Chondrocyte (in vitro differentiated cells): Measurements from ENCODE around the gene CTBP1. TPM values are rescaled to one million over a fixed set of nuclear protein-coding genes. Genes with fewer than 3 reads are reported as not detected.

Experiments
- DNase-seq: peaks from one replicate; pipeline ENCODE4 v3.0.0; 2021; ENCODE audit warnings: mixed read lengths, low spot score
- H3K27ac Mint-ChIP-seq: one replicate; pipeline ENCODE4 v1.8.0; 2021; ENCODE audit warnings: mild to moderate bottlenecking, moderate library complexity, mixed read lengths; ENCODE audit not compliant: unreplicated experiment
- H3K27me3 Mint-ChIP-seq: 2 replicates; pipeline ENCODE4 v1.8.0; 2021; ENCODE audit warnings: low read depth, mixed read lengths
- H3K36me3 Mint-ChIP-seq: 2 replicates; pipeline ENCODE4 v1.8.0; 2021; ENCODE audit warnings: low read depth, mixed read lengths
- H3K4me1 Mint-ChIP-seq: 2 replicates; pipeline ENCODE4 v1.8.0; 2021; ENCODE audit warnings: low read depth, mild to moderate bottlenecking, mixed read lengths
- H3K4me3 Mint-ChIP-seq: one replicate; pipeline ENCODE4 v1.8.0; 2021; ENCODE audit warnings: mild to moderate bottlenecking, moderate library complexity, mixed read lengths; ENCODE audit not compliant: unreplicated experiment
- H3K9me3 Mint-ChIP-seq: 2 replicates; pipeline ENCODE4 v1.8.0; 2021; ENCODE audit warnings: low read depth, mixed read lengths
- CTCF ChIP-seq: fragments of 200-600 bp; sonication (generic); IDR thresholded peaks from 2 replicates; pipeline ENCODE4 v1.5.0; 2021; ENCODE audit warnings: antibody characterized with exemption, mild to moderate bottlenecking, moderate library complexity
- total RNA-seq: library from RNA; stranded (reverse); gene quantifications from 3 replicates; pipeline ENCODE4 v1.2.1, GENCODE V29; 2021

The CTBP1 gene
- total RNA-seq, 1 donor from 2014 or later = 151 TPM

- no peak for DNase-seq
- H3K27ac Mint-ChIP-seq = peak overlapping the region; percentile 51
- H3K36me3 Mint-ChIP-seq = peaks cover 11% of the 10 kb centered on the region
- TF ChIP-seq CTCF = peak; percentile 44
- H3K4me1 Mint-ChIP-seq = peaks cover 36% of the 10 kb centered on the region
- peaks cover 5% of the 10 kb centered on the region for H3K27me3 Mint-ChIP-seq
- peak overlapping the region; percentile 67 for H3K4me3 Mint-ChIP-seq
- no peaks in the 10 kb centered on the region for H3K9me3 Mint-ChIP-seq
Observed at GRCh38 chr4:1171311-1172227, 77.4 kb downstream of the CTBP1 start.

- no peak for TF ChIP-seq CTCF
- peak; percentile 95 for DNase-seq
- Mint-ChIP-seq H3K4me3 (peak overlapping the region; percentile 67), H3K4me1 (peaks cover 37% of the 10 kb centered on the region), H3K36me3 (peaks cover 9% of the 10 kb centered on the region), H3K9me3 (no peaks in the 10 kb centered on the region), H3K27ac (no peak overlapping the region), H3K27me3 (peaks cover 5% of the 10 kb centered on the region)
Observed at GRCh38 chr4:1170976-1171310, 78.0 kb downstream of the CTBP1 start.

- DNase-seq = no peak
- no peak overlapping the region for H3K27ac Mint-ChIP-seq
- H3K4me1 Mint-ChIP-seq = peaks cover 37% of the 10 kb centered on the region
- peak overlapping the region; percentile 54 for H3K4me3 Mint-ChIP-seq
- no peaks in the 10 kb centered on the region for H3K9me3 Mint-ChIP-seq
- peaks cover 5% of the 10 kb centered on the region for H3K27me3 Mint-ChIP-seq
- no peak for TF ChIP-seq CTCF
- H3K36me3 Mint-ChIP-seq = peaks cover 9% of the 10 kb centered on the region
Observed at GRCh38 chr4:1170156-1170975, 78.6 kb downstream of the CTBP1 start.

GRCh38 chr4:1169691-1170096 lies 79.2 kb downstream of the CTBP1 start:
- Mint-ChIP-seq H3K4me1 (peaks cover 37% of the 10 kb centered on the region), H3K9me3 (no peaks in the 10 kb centered on the region), H3K36me3 (peaks cover 9% of the 10 kb centered on the region), H3K4me3 (no peak overlapping the region), H3K27ac (no peak overlapping the region), H3K27me3 (peaks cover 5% of the 10 kb centered on the region)
- no peak for TF ChIP-seq CTCF
- no peak for DNase-seq

- H3K27me3 Mint-ChIP-seq = peaks cover 5% of the 10 kb centered on the region
- H3K36me3 Mint-ChIP-seq = peaks cover 9% of the 10 kb centered on the region
- no peaks in the 10 kb centered on the region for H3K9me3 Mint-ChIP-seq
- peaks cover 37% of the 10 kb centered on the region for H3K4me1 Mint-ChIP-seq
- DNase-seq = no peak
- H3K4me3 Mint-ChIP-seq = peak overlapping the region; percentile 12
- H3K27ac Mint-ChIP-seq = no peak overlapping the region
- TF ChIP-seq CTCF = no peak
Observed at GRCh38 chr4:1169171-1169671, 79.7 kb downstream of the CTBP1 start.
